GM18508 (cell line): ENCODE measurements around the gene PSME1.
A peak's percentile ranks its signal among the peaks of the same experiment; 100 is the strongest.

Experiments
- ATAC-seq: cut with Tn5 transposase; IDR thresholded peaks from one replicate; pipeline ENCODE4 v1.9.1; 2021; ENCODE audit warnings: moderate number of reproducible peaks; ENCODE audit not compliant: insufficient read depth, unreplicated experiment

The PSME1 gene

GRCh38 chr14:24164518-24164991 is 28.6 kb downstream of the PSME1 start:
- ATAC-seq = no peak

DNA sequence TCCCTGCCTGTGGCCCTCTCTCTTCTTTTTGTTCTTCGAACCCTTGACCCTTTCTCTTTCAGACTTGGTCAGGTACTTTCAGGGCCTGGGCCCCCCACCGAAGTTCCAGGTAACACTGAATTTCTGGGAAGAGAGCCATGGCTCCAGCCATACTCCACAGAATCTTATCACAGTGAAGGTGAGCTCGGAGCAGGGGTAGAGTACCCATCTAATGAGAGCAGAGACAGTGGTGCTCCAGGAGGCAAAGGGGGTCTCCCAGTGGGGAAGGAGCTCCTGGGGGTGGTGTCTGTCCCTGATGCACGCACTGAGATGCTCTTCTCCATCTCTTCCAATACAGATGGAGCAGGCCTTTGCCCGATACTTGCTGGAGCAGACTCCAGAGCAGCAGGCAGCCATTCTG is 29.8 kb downstream of the PSME1 start:
- no peak for ATAC-seq

GRCh38 chr14:24167469-24168114 is 31.6 kb downstream of the PSME1 start:
- ATAC-seq = no peak

DNA sequence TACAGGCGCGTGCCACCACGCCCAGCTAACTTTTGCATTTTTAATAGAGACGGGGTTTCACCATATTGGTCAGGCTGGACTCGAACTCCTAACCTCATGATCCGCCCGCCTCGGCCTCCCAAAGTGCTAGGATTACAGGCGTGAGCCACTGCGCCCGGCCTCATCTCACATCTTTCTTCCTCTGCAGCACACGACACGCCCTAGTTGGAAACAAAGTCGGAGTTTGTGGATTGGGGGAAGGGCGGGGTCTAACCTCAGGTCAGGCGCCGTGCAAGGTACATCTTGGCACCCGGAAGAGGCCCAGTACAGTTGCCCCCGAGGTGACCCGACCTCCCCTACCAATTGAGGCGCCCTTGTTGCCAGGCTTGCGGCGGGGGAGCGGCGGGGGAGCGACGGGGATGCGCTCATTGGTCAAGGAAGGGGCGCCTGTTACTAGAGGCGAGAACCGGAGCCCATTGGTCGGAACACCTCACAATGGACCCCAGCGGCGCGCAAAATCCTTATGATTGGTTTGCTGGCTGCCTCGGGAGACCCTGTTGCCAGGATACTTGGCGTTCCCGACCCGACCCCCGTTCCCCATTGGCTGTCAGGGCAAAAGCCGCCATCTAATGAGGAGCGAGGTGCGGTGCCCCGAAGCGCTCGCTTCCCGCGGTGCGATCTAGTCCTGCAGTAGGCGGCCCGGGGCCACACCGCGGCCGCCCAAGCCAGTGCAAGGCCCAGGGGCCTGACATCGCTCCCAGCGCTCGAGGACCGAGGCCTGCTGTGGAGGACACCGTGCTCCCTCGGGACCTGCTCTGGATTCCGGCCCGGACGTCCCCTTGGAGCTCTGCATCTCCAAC is 35.6 kb downstream of the PSME1 start, which contains the start of gene REC8:
Gene REC8 (plus strand): TSS at position 659 of the 839 bp plus-strand sequence. CDS start 473 bp downstream, outside the sequence.
- peak; percentile 61 for ATAC-seq

- no peak for ATAC-seq
Measured at GRCh38 chr14:24172261-24172860, 36.4 kb downstream of the PSME1 start.

- no peak for ATAC-seq
Measured at GRCh38 chr14:24172871-24173281, 36.9 kb downstream of the PSME1 start.

GRCh38 chr14:24176599-24176998 is 40.6 kb downstream of the PSME1 start:
- no peak for ATAC-seq

GRCh38 chr14:24177041-24177825 is 41.2 kb downstream of the PSME1 start:
- ATAC-seq = no peak

GRCh38 chr14:24177891-24178290 is 41.9 kb downstream of the PSME1 start:
- ATAC-seq = no peak

- no peak for ATAC-seq
Measured at GRCh38 chr14:24178399-24179178, 42.6 kb downstream of the PSME1 start.

DNA sequence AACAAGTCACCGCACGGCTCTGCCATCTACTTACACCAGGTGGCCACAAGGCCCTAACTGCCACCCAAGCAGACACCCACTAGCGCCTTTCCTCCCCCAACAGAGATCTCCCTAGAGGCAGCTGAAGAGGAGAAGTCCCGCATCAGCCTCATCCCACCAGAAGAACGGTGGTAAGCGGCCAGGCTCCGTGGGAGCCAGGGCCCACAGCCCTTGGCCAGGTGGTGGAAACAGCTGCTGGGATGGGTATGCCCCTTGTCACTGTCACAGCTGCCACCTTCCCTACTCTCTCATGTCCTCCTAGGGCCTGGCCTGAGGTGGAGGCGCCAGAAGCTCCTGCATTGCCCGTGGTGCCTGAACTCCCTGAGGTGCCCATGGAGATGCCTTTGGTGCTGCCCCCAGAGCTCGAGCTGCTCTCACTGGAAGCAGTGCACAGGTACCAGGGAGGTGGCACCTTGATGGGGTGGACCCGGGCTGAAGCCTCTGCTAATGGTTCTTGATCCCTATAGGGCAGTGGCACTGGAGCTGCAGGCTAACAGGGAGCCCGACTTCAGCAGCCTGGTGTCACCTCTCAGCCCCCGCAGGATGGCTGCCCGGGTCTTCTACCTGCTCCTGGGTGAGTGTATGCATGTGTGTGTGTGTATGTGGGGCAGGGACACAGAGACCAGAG is 43.4 kb downstream of the PSME1 start:
- ATAC-seq = no peak

GRCh38 chr14:24179961-24180796 is 44.2 kb downstream of the PSME1 start:
- ATAC-seq = no peak

- ATAC-seq = no peak
Measured at GRCh38 chr14:24181371-24182077, 45.5 kb downstream of the PSME1 start.

DNA sequence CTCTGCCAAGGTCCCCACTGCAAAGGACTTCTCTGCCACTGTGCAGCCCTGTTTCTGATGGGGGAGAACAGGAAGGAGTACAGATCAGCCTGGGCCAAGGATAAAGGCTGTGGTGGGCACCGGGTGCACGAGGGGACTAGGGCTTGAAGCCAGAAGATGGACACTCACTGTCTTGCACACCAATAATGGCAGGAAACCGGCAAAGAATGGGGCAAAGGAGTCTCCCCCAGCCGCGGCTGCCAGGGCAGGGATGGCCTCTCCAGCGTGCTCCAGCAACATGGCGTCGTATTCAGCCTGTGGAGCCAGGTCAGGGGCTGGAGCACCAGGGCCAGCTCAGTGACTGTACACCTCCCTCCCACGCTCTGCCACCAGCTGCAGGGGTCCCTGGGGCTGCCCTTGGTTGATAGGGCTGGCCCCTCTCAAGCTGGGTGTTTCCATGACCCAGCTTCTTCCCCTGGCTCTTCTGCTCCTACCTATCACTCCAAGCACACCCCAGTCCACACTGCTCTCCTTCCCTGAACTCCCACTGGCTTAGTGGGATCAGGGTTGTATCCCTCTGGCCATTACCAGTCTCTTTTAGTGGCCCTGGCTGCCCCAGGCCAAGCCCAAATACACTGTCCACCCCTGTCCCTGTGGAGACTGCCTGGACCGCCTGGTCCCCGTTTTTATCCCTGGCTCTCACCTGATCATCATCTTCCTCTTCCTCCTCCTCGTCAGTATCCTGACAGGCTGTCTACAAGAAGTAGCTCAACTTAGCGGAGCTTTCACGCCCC is 46.3 kb downstream of the PSME1 start:
- ATAC-seq = no peak

DNA sequence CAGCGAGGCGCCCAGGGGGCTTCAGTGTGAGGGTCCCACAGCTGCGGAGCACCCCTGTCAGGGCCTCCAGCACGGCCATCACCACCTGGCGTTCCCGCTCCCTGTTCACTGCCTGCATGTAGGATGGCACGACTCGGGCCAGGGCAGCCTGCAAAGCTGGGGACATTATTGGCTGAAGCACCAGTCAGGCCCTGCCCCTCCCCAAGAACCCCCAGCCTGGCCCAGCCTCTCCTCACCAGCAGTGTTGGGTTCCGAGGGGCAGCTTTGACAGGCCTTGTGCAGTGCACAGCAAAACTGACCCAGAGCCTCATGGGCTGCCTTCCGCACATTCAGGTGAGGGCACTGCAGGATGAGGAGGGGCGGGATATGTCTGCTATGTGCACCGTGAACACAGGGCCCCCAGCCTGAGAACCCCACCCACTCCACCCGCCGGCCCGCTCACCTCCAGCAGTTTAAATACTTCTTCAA is 47.1 kb downstream of the PSME1 start:
- ATAC-seq = no peak

DNA sequence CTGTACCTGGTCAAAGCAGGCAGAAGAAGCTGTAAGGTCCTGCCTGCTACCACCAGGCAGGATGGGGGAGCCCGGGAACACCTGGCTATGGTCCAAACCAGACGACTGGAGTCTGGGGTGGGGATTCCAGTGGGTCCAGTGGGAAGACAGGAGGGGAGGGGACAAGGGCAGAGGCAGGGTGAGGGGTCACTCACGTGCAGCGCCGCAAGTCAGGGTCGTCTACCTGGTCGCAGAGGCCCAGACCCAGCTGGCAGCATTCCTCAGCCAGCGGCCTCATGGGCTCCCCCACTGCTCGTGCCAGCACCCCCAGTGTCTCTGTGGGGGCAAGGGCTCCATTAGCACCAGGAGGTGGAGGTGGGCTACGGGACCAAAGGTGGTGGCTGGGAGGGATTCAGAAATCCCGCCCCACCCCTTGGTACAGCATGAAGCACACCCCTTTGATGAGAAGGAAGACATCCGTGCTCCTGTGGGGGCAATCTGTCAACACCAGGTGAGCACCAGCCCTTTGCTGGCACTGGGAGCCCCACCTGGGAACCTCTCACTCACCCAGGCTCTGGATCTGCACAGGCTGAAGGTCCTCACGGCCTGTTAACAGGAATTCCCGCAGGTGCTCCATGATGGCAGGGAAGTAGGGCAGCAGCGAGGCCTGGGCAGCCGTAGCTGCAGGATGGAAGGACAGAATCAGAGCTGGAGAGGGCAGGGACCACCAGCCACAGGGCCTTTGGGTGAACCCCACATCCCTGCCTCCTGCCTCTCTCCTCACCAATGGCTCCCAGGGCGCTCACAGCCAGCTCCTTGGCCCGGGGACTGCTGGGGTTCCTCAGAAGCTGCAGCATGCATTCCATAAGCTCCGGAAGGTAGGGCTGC is 48.3 kb downstream of the PSME1 start:
- ATAC-seq = no peak
